Measurements from ENCODE around the gene LARP1B.

LARP1B gene

DNA sequence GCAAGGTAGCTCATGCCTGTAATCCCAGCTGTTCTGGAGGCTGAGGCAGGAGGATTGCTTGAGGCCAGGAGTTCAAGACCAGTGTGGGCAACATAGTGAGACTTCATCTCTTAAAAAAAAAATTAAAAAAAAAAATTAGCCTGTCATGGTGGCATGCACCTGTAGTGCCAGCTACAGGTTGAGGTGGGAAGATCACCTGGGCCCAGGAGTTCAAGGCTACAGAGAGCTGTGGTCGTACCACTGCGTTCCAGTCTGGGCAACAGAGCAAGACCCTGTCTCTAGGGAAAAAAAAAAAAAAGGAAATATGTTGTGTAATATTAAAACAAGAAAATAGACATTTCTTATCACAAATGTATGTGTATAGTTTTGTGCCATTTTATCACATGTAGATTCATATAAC lies 97.8 kb downstream of the LARP1B start:
- no peak for DNase-seq
- no peak overlapping the region for H3K4me3 Mint-ChIP-seq
- peaks cover 11 to 12% of the 10 kb centered on the region in 2 donors for H3K9me3 Mint-ChIP-seq
- no peak overlapping the region for H3K27ac Mint-ChIP-seq
- no peaks in the 10 kb centered on the region for H3K4me1 Mint-ChIP-seq
- no peaks in the 10 kb centered on the region for H3K27me3 Mint-ChIP-seq
- ATAC-seq (replicated peaks): no peak
- peaks cover 21 to 27% of the 10 kb centered on the region in 2 donors for H3K36me3 Mint-ChIP-seq

DNA sequence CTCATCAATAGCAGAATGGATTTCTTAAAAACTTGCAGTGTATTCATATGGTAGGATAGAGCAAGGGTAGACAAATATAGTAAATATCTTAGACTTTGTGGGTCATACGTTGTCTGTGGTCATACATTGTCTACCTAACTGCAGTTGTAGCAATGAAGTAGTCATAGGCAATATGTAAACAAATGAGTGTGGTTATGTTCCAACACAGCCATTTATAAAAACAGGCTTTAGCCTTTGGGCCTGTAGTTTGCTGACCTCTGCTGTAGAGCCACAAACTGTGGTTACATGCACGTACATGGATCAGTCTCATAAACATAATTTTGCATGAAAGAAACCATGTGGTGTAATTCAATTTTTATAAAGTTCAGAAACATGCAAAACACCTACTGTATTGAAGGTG lies 98.9 kb downstream of the LARP1B start:
- peaks cover 11 to 12% of the 10 kb centered on the region in 2 donors for H3K9me3 Mint-ChIP-seq
- H3K27ac Mint-ChIP-seq: no peak overlapping the region
- H3K27me3 Mint-ChIP-seq: no peaks in the 10 kb centered on the region
- no peak for ATAC-seq (replicated peaks)
- H3K4me1 Mint-ChIP-seq: no peaks in the 10 kb centered on the region
- peaks cover 19 to 25% of the 10 kb centered on the region in 2 donors for H3K36me3 Mint-ChIP-seq
- DNase-seq: no peak
- H3K4me3 Mint-ChIP-seq: no peak overlapping the region

DNA sequence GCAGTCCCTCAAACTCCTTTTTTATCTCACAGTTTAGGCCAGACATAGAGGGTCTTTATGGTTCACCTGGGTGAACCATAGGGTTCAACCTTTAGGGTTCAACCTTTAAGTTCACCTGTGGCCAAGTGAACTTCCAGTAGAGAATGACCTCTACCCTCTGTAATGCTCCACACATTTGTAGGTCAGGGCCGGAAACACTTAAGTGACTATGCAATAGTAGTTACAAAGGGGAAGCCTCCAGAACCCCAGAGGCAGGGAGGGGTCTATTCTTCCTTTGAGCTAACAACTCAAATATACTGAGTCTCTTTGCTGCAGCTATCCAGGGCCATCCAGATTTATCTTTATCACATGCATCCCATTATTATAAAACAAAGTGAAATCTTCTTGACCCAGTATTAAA lies 100.0 kb downstream of the LARP1B start:
- Mint-ChIP-seq H3K4me3 (no peak overlapping the region), H3K27me3 (no peaks in the 10 kb centered on the region), H3K4me1 (no peaks in the 10 kb centered on the region), H3K27ac (no peak overlapping the region), H3K9me3 (peaks cover 9 to 12% of the 10 kb centered on the region in 2 donors), H3K36me3 (peaks cover 8 to 13% of the 10 kb centered on the region in 2 donors)
- DNase-seq: no peak
- ATAC-seq (replicated peaks): no peak

- H3K27ac Mint-ChIP-seq: no peak overlapping the region
- H3K27me3 Mint-ChIP-seq: no peaks in the 10 kb centered on the region
- peaks cover under 1 to 3% of the 10 kb centered on the region in 2 donors for H3K9me3 Mint-ChIP-seq
- ATAC-seq (replicated peaks) (no peak), DNase-seq (no peak)
- no peak overlapping the region for H3K4me3 Mint-ChIP-seq
- H3K4me1 Mint-ChIP-seq: no peaks in the 10 kb centered on the region
- peaks cover 0 to 3% of the 10 kb centered on the region in 2 donors for H3K36me3 Mint-ChIP-seq
These were observed 101.3 kb downstream of the LARP1B start for GRCh38 chr4:128162434-128162833.

DNA sequence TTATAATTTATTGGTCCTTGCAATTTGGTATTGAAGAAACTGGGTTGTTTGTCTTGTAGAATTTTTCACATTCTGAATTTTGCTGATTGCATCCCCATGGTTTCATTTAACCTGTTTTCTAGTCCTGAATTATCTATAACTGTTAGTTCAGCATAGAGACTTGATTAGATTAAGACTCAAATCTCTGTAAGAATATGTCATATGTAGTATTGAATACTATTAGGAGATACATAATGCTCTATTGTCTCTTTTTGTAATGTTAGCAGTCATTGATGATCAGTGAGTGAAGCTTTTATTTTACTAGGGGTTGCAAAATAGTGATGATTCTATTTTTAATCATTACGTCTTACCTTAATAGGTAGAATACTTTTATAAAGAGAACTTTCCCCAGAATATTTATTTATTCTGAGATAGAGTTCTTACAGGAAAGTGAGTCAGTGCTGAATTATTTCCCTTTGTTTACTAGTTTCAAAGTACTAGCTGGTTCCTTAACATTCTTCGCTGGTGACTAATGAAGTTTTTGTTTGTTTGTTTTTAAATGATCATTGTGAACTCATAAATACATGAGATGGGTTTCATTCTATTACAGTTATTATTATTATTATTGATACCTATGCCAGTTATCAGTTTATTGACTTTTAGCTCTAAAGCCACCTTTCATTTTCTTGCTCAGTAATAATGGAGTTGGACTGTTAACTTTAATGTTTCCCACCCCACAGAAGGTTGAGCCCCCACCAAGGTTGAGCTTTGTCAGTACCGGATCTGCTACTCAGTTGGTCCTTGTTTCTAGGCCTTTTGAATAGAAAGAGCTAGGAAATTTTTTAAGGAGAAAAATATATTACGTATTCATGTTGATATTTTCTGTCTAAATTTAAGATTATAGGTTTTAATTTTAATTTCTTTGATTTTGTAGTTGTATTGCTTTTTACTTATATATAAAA lies 102.3 kb downstream of the LARP1B start:
- DNase-seq: no peak
- no peak for ATAC-seq (replicated peaks)
- H3K4me1 Mint-ChIP-seq: no peaks in the 10 kb centered on the region
- no peak overlapping the region for H3K4me3 Mint-ChIP-seq
- no peaks in the 10 kb centered on the region for H3K9me3 Mint-ChIP-seq
- no peaks in the 10 kb centered on the region for H3K36me3 Mint-ChIP-seq
- H3K27me3 Mint-ChIP-seq: no peaks in the 10 kb centered on the region
- H3K27ac Mint-ChIP-seq: no peak overlapping the region

DNA sequence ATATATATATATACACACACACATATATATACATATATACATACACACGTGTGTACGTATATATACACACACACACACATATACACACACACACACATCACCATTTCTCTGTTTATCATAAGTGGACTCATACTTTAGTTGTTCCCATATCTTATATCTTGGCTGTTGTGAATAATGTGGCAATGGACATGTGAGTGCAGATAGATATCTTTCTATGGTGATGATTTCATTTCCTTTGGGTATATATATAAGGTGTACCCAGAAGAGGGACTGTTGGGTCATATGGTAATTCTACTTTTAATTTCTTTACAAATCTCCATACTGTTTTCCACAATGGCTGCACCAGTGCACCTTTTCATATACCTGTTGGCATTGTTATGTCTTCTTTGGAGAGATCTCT lies 105.9 kb downstream of the LARP1B start:
- H3K36me3 Mint-ChIP-seq: peaks cover 3% of the 10 kb centered on the region in 2 donors
- DNase-seq: no peak
- ATAC-seq (replicated peaks): no peak
- H3K9me3 Mint-ChIP-seq: no peaks in the 10 kb centered on the region
- H3K27me3 Mint-ChIP-seq: no peaks in the 10 kb centered on the region
- no peak overlapping the region for H3K27ac Mint-ChIP-seq
- H3K4me1 Mint-ChIP-seq: no peaks in the 10 kb centered on the region
- no peak overlapping the region for H3K4me3 Mint-ChIP-seq

- no peaks in the 10 kb centered on the region for H3K4me1 Mint-ChIP-seq
- H3K27me3 Mint-ChIP-seq: no peaks in the 10 kb centered on the region
- no peak overlapping the region for H3K27ac Mint-ChIP-seq
- no peaks in the 10 kb centered on the region for H3K9me3 Mint-ChIP-seq
- ATAC-seq (replicated peaks) (no peak), DNase-seq (no peak)
- H3K36me3 Mint-ChIP-seq: peaks cover 3% of the 10 kb centered on the region in 2 donors
- H3K4me3 Mint-ChIP-seq: no peak overlapping the region
These were observed 107.6 kb downstream of the LARP1B start for GRCh38 chr4:128168701-128169100.

GRCh38 chr4:128169245-128169644 lies 108.1 kb downstream of the LARP1B start:
- DNase-seq (no peak), ATAC-seq (replicated peaks) (no peak)
- Mint-ChIP-seq H3K27ac (no peak overlapping the region), H3K27me3 (no peaks in the 10 kb centered on the region), H3K4me1 (no peaks in the 10 kb centered on the region), H3K4me3 (no peak overlapping the region), H3K36me3 (peaks cover 3% of the 10 kb centered on the region in 2 donors), H3K9me3 (no peaks in the 10 kb centered on the region)

GRCh38 chr4:128176643-128177042 lies 115.5 kb downstream of the LARP1B start:
- DNase-seq (no peak), ATAC-seq (replicated peaks) (no peak)
- Mint-ChIP-seq H3K4me3 (no peak overlapping the region), H3K4me1 (peaks cover 9 to 10% of the 10 kb centered on the region in 2 donors), H3K9me3 (no peaks in the 10 kb centered on the region), H3K36me3 (peaks cover 2 to 10% of the 10 kb centered on the region in 2 donors), H3K27me3 (no peaks in the 10 kb centered on the region), H3K27ac (no peak overlapping the region)

DNA sequence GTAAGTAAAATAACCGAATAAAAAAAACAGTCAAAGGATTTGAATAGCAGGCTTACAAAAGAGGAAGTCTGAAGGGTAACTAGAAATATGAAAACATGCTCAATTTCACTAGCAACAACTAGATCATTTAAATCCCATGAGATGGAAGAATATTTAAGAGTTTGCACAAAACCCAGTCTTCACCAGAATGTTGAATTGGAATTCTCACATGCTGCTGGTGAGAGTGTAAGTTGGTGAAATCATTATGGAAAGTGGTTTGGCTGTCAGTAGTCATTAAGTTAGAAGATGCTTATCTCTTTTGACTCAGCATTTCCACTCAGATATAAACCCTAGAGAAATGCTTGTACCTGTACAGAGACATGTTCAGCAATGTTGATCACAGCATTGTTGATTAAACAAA lies 116.4 kb downstream of the LARP1B start:
- Mint-ChIP-seq H3K4me3 (no peak overlapping the region), H3K9me3 (no peaks in the 10 kb centered on the region), H3K36me3 (peaks cover 6 to 15% of the 10 kb centered on the region in 2 donors), H3K27ac (no peak overlapping the region), H3K4me1 (peaks cover 9 to 10% of the 10 kb centered on the region in 2 donors), H3K27me3 (no peaks in the 10 kb centered on the region)
- ATAC-seq (replicated peaks) (peak in 1 of 2 donors; percentile 23), DNase-seq (no peak)

- no peaks in the 10 kb centered on the region for H3K9me3 Mint-ChIP-seq
- peaks cover 22 to 53% of the 10 kb centered on the region in 2 donors for H3K36me3 Mint-ChIP-seq
- H3K4me3 Mint-ChIP-seq: no peak overlapping the region
- H3K27ac Mint-ChIP-seq: no peak overlapping the region
- DNase-seq (no peak), ATAC-seq (replicated peaks) (no peak)
- H3K4me1 Mint-ChIP-seq: peaks cover 5 to 7% of the 10 kb centered on the region in 2 donors
- no peaks in the 10 kb centered on the region for H3K27me3 Mint-ChIP-seq
These were observed 125.5 kb downstream of the LARP1B start for GRCh38 chr4:128186623-128187022.

GRCh38 chr4:128191115-128191781 lies 130.1 kb downstream of the LARP1B start:
- Mint-ChIP-seq H3K27me3 (no peaks in the 10 kb centered on the region), H3K4me3 (no peak overlapping the region), H3K9me3 (no peaks in the 10 kb centered on the region), H3K4me1 (peaks cover 5 to 12% of the 10 kb centered on the region in 2 donors), H3K36me3 (peaks cover 13 to 35% of the 10 kb centered on the region in 2 donors), H3K27ac (no peak overlapping the region)
- DNase-seq (peak; percentile 51), ATAC-seq (replicated peaks) (peak; percentile 96 to 100)

DNA sequence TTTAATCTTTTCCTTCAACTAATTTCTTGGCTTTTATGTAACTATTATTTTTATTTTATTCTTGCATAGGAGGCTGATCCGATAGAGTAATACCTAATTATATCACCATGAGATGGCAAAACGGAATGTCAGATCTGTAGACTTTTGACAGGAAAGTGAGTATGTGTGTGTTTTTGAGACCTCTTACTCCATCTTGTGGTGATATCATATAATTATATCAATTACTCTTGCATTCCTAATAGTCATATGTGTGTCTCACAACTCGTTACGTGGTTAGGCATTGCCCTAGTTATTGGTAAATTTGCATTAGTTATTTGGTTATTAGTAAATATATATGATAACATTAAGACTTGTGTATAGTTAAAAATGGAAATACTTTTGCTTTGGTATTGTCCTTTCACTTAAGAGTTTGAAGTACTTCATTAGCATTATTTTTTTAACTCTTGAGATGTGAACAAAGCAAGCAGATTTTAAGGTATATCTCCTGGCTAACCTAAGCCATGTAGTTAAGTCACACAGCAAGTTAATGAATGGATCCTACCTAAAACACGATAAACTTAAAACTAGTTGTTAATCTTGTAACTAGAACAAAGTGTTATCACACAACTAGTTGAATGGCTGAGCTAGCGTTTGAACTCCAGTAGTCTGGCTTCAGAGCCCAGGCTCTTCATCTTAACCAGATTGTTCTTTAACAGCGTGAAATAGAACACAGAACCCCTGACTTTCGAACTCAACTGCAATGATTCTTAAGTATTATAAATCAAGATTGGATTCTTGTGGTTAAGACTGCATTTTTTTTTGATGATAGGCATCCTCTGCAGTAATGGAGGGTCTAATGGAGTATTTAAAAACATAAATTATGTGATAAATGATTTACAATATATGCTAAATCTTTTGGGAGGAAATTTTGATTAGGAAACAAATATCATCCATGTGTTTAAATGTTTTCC lies 159.4 kb downstream of the LARP1B start:
- no peak overlapping the region for H3K27ac Mint-ChIP-seq
- DNase-seq: no peak
- H3K27me3 Mint-ChIP-seq: no peaks in the 10 kb centered on the region
- H3K36me3 Mint-ChIP-seq: no peaks in the 10 kb centered on the region
- no peaks in the 10 kb centered on the region for H3K9me3 Mint-ChIP-seq
- no peak overlapping the region for H3K4me3 Mint-ChIP-seq
- H3K4me1 Mint-ChIP-seq: no peaks in the 10 kb centered on the region
- peak in 1 of 2 donors; percentile 62 for ATAC-seq (replicated peaks)

- DNase-seq: no peak
- no peaks in the 10 kb centered on the region for H3K4me1 Mint-ChIP-seq
- no peaks in the 10 kb centered on the region for H3K36me3 Mint-ChIP-seq
- H3K27me3 Mint-ChIP-seq: no peaks in the 10 kb centered on the region
- ATAC-seq (replicated peaks): no peak
- H3K27ac Mint-ChIP-seq: no peak overlapping the region
- H3K9me3 Mint-ChIP-seq: no peaks in the 10 kb centered on the region
- no peak overlapping the region for H3K4me3 Mint-ChIP-seq
These were observed 160.5 kb downstream of the LARP1B start for GRCh38 chr4:128221586-128221985.
